Neutrophil (primary cell): ENCODE measurements around the gene ZNF771.

Experiments used
- H3K27ac ChIP-seq: fragments of 200-600 bp; sonication (generic); 2 replicates; pipeline ENCODE4 v1.5.1; 2016; ENCODE audit warnings: mild to moderate bottlenecking, moderate library complexity
- H3K27me3 ChIP-seq: fragments of 200-600 bp; sonication (generic); 2 replicates; pipeline ENCODE4 v1.6.0; 2016; ENCODE audit warnings: mild to moderate bottlenecking
- H3K36me3 ChIP-seq: fragments of 200-600 bp; sonication (generic); 2 replicates; pipeline ENCODE4 v1.5.1; 2017
- H3K4me1 ChIP-seq, 2 experiments: fragments of 200-600 bp in 1 of 2; sonication (generic) in 1 of 2; 1 replicate in 1 of 2; 2 replicates in 1 of 2; pipeline versions ENCODE4 v1.5.1 to v1.6.1; 2013 to 2016; ENCODE audit warnings: low read depth in 1 of 2, low read length in 1 of 2, mild to moderate bottlenecking in 1 of 2, moderate library complexity in 1 of 2; ENCODE audit not compliant: control insufficient read depth in 1 of 2, insufficient read depth in 1 of 2
- H3K4me3 ChIP-seq, 2 experiments: fragments of 200-600 bp in 1 of 2; sonication (generic) in 1 of 2; 1 replicate in 1 of 2; 2 replicates in 1 of 2; pipeline ENCODE4 v1.5.1; 2013 to 2016; ENCODE audit warnings: low read depth in 1 of 2, low read length in 1 of 2, mild to moderate bottlenecking in 1 of 2, moderate library complexity in 1 of 2
- H3K9me3 ChIP-seq: fragments of 200-600 bp; sonication (generic); 2 replicates; pipeline ENCODE4 v1.5.1; 2016
- CTCF ChIP-seq: fragments of 200-600 bp; sonication (generic); IDR thresholded peaks from 2 replicates; pipeline ENCODE4 v1.5.1; 2016; ENCODE audit warnings: antibody characterized with exemption

Gene ZNF771

DNA sequence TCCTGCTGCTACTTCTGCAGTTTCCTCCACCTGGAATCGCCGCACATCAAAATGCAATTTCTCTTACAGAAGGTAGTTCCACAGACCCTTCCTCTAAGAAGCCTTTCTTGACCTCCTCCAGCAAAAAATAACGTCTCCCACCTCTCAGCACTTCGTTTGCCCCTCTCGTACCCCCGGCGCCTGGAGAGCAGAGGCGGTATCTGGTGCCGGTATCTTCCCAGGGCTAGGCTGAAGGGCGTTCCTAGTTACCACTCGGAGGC lies 21.9 kb downstream of the ZNF771 start:
- Histone ChIP-seq H3K4me1 (peaks cover 20 to 26% of the 10 kb centered on the region in 2 experiments), H3K9me3 (no peaks in the 10 kb centered on the region), H3K27me3 (no peaks in the 10 kb centered on the region), H3K4me3 (peak overlapping the region; percentile 77 to 79), H3K27ac (peak overlapping the region; percentile 74), H3K36me3 (peaks cover 1% of the 10 kb centered on the region)
- no peak for TF ChIP-seq CTCF

DNA sequence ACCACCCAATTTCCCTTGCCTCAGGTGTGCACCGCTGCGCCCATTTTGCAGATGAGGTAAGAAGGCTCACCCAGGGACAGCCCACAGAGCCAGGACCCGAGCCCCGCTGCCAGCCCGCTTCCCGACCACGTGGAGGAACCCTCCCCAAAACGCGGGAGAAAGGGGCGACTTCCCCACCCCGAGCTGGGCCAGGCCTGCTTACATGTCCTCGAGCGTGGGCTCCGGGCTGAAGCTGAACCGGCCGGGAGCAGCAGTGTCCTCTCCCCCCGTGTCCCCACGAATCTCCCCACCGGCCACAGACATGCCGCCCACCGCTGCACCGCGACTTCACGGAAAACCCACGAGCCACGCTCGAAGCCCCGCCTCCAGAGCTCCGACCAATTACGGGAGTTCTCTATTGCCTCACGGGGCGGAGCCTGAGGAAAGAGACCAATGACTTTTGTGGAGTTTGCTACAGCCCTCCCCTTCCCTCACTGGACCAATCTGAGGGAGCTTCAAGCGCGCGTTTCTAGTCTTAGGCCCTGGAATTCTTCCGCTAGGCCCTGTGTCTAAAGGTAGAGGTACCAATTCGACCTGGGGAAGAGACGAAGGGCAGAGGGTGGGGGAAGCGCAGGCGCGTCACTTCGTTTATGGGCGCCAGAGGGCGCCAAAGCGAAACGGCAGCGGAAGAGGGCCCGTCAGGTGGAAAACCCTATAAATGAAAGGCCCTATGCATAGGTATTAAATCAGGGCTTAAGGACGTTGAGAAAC lies 22.4 kb downstream of the ZNF771 start, which contains the start of gene DCTPP1:
TSS of gene DCTPP1 (minus strand) at position 353 of the 750 bp plus-strand sequence. CDS start at position 303, 50 bp downstream.
- Histone ChIP-seq H3K4me3 (peak within 1 kb of the TSS; percentile 77 to 79), H3K27me3 (no peaks in the 10 kb centered on the region), H3K9me3 (no peaks in the 10 kb centered on the region), H3K27ac (peak within 1 kb of the TSS; percentile 74), H3K4me1 (peaks cover 20 to 26% of the 10 kb centered on the region in 2 experiments), H3K36me3 (no peaks in the 10 kb centered on the region)
- TF ChIP-seq CTCF = peak; percentile 95

GRCh38 chr16:30430428-30430970 lies 23.1 kb downstream of the ZNF771 start:
- TF ChIP-seq CTCF = no peak
- Histone ChIP-seq H3K4me1 (peaks cover 20 to 26% of the 10 kb centered on the region in 2 experiments), H3K27me3 (no peaks in the 10 kb centered on the region), H3K27ac (peak overlapping the region; percentile 74), H3K36me3 (no peaks in the 10 kb centered on the region), H3K4me3 (peak overlapping the region; percentile 77 to 79), H3K9me3 (no peaks in the 10 kb centered on the region)

- peaks cover 9% of the 10 kb centered on the region in 2 experiments for H3K4me1 ChIP-seq
- no peak for TF ChIP-seq CTCF
- H3K27ac ChIP-seq = no peak overlapping the region
- H3K27me3 ChIP-seq = no peaks in the 10 kb centered on the region
- H3K9me3 ChIP-seq = no peaks in the 10 kb centered on the region
- no peak overlapping the region for H3K4me3 ChIP-seq
- no peaks in the 10 kb centered on the region for H3K36me3 ChIP-seq
Measured at GRCh38 chr16:30434852-30435251, 27.4 kb downstream of the ZNF771 start.

DNA sequence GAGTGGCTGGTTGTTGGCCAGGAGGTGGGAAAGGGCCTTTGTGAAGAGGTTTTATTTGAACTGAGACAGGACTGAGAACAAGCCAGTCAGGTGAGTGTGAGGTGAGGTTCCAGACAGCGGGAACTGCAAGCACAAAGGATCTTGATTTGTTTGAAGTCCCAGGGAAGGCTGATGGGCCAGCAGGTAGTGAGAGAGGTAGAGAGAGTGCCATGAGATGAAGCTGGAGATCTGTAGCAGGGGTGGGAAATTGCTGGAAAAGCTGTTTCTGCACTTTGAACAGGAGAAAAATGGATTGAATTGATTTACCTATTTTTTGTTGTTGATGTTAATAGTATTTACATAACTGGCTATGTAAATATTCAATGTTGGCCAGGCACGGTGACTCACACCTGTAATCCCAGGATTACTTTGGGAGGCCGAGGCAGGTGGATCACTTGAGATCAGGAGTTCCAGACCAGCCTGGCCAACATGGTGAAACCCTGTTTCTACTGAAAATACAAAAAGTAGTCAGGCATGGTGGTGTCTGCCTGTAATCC lies 30.2 kb downstream of the ZNF771 start:
- H3K27ac ChIP-seq = no peak overlapping the region
- TF ChIP-seq CTCF = no peak

More for the DNA sequence above, 30.2 kb downstream of the ZNF771 start:
- H3K9me3 ChIP-seq = no peaks in the 10 kb centered on the region
- no peaks in the 10 kb centered on the region for H3K36me3 ChIP-seq
- no peaks in the 10 kb centered on the region for H3K27me3 ChIP-seq
- no peak overlapping the region for H3K4me3 ChIP-seq
- H3K4me1 ChIP-seq = no peaks in the 10 kb centered on the region
